CD14-positive monocyte (primary cell): ENCODE data around the gene LRWD1. TPM values are rescaled to one million over a fixed set of nuclear protein-coding genes. Genes with fewer than 3 reads are reported as not detected.
A peak's percentile ranks its signal among the peaks of the same experiment; 100 is the strongest.

Source experiments
- DNase-seq, 3 donors: peaks; one replicate each; pipeline ENCODE4 v3.0.0-alpha.2; 2011 to 2022
- H2AFZ ChIP-seq: 2 replicates; pipeline ENCODE4 v1.6.0; 2012; ENCODE audit warnings: mild to moderate bottlenecking, low read depth, low read length, inconsistent platforms; ENCODE audit not compliant: insufficient read depth, poor library complexity, severe bottlenecking
- H3K27ac ChIP-seq, 2 donors: 1 replicate in 1 of 2; 2 replicates in 1 of 2; pipeline ENCODE4 v1.5.1; 2012 to 2013; ENCODE audit warnings: low read length in 2 of 2, control low read depth in 1 of 2, inconsistent platforms in 1 of 2, low read depth in 1 of 2, mild to moderate bottlenecking in 1 of 2
- H3K27me3 ChIP-seq, 2 donors: one replicate each; pipeline versions ENCODE4 v1.6.0 to v1.6.1; 2011 to 2013; ENCODE audit warnings: low read length in 2 of 2; ENCODE audit not compliant: control insufficient read depth in 2 of 2, insufficient read depth in 2 of 2
- H3K36me3 ChIP-seq, 2 donors: replicated peaks in 1 of 2; 1 replicate in 1 of 2; 2 replicates in 1 of 2; pipeline versions ENCODE4 v1.5.1 to v1.6.1; 2012 to 2013; ENCODE audit warnings: low read length in 2 of 2, control low read depth in 1 of 2, inconsistent platforms in 1 of 2, mild to moderate bottlenecking in 1 of 2; ENCODE audit not compliant: insufficient read depth in 2 of 2, control insufficient read depth in 1 of 2
- H3K4me1 ChIP-seq, 2 donors: 1 replicate in 1 of 2; 2 replicates in 1 of 2; pipeline versions ENCODE4 v1.5.1 to v1.6.1; 2012 to 2013; ENCODE audit warnings: low read length in 2 of 2, control low read depth in 1 of 2, inconsistent platforms in 1 of 2, mild to moderate bottlenecking in 1 of 2, moderate library complexity in 1 of 2; ENCODE audit not compliant: insufficient read depth in 2 of 2, control insufficient read depth in 1 of 2
- H3K4me2 ChIP-seq: replicated peaks from 2 replicates; pipeline ENCODE3; 2012; ENCODE audit warnings: low read length, moderate library complexity, mild to moderate bottlenecking; ENCODE audit not compliant: poor library complexity, severe bottlenecking; ENCODE audit errors: extremely low read depth
- H3K4me3 ChIP-seq, 3 experiments: fragments of 200-600 bp in 1 of 3; sonication (generic) in 1 of 3; replicated peaks in 1 of 3; 1 replicate in 2 of 3; 2 replicates in 1 of 3; pipeline ENCODE4 v1.5.1; 2011 to 2013; ENCODE audit warnings: low read length in 3 of 3, mild to moderate bottlenecking in 3 of 3, control low read depth in 2 of 3, low read depth in 2 of 3, inconsistent platforms in 1 of 3, moderate library complexity in 1 of 3
- H3K79me2 ChIP-seq: 2 replicates; pipeline ENCODE4 v1.6.0; 2012; ENCODE audit warnings: mild to moderate bottlenecking, control low read depth, inconsistent platforms, low read length, moderate library complexity; ENCODE audit not compliant: insufficient read depth
- H3K9ac ChIP-seq: 2 replicates; pipeline ENCODE4 v1.6.0; 2017; ENCODE audit warnings: low read length, mild to moderate bottlenecking; ENCODE audit not compliant: insufficient read depth, poor library complexity, severe bottlenecking
- H3K9me3 ChIP-seq, 2 donors: replicated peaks in 1 of 2; 1 replicate in 1 of 2; 2 replicates in 1 of 2; pipeline versions ENCODE4 v1.5.1 to v1.6.1; 2012 to 2013; ENCODE audit warnings: low read length in 2 of 2, control low read depth in 1 of 2; ENCODE audit not compliant: control insufficient read depth in 1 of 2, insufficient read depth in 1 of 2
- H4K20me1 ChIP-seq: 2 replicates; pipeline ENCODE4 v1.6.0; 2012; ENCODE audit warnings: mild to moderate bottlenecking, low read length, control low read depth, moderate library complexity; ENCODE audit not compliant: insufficient read depth
- H3K27ac Mint-ChIP-seq, 7 donors: one replicate each; pipeline ENCODE4 v1.8.0; 2020; ENCODE audit warnings: mild to moderate bottlenecking in 7 of 7, mixed read lengths in 7 of 7, moderate library complexity in 6 of 7, inconsistent platforms in 2 of 7
- H3K27me3 Mint-ChIP-seq, 3 donors: one replicate each; pipeline ENCODE4 v1.8.0; 2021 to 2022; ENCODE audit warnings: low read depth in 3 of 3, mild to moderate bottlenecking in 3 of 3, mixed read lengths in 3 of 3, moderate library complexity in 3 of 3, inconsistent platforms in 1 of 3
- H3K36me3 Mint-ChIP-seq, 2 donors: one replicate each; pipeline ENCODE4 v1.8.0; 2020; ENCODE audit warnings: mixed read lengths in 2 of 2, inconsistent platforms in 1 of 2, mild to moderate bottlenecking in 1 of 2
- H3K4me1 Mint-ChIP-seq: one replicate; pipeline ENCODE4 v1.8.0; 2020; ENCODE audit warnings: mild to moderate bottlenecking, mixed read lengths
- H3K4me3 Mint-ChIP-seq, 2 donors: one replicate each; pipeline ENCODE4 v1.8.0; 2020; ENCODE audit warnings: mild to moderate bottlenecking in 2 of 2, mixed read lengths in 2 of 2, moderate library complexity in 1 of 2
- H3K9me3 Mint-ChIP-seq, 7 donors: one replicate each; pipeline ENCODE4 v1.8.0; 2020 to 2022; ENCODE audit warnings: mixed read lengths in 7 of 7, mild to moderate bottlenecking in 6 of 7, moderate library complexity in 6 of 7, inconsistent platforms in 2 of 7
- CTCF ChIP-seq: fragments of 200-600 bp; IDR thresholded peaks from one replicate; pipeline ENCODE4 v1.8.0; 2022; ENCODE audit warnings: antibody characterized with exemption, mild to moderate bottlenecking
- WGBS: methylation state at CpG from one replicate; pipeline ENCODE4 v1.1.5; 2013; ENCODE audit warnings: missing lambda C conversion rate; ENCODE audit not compliant: insufficient coverage; 5-methylcytosine and 5-hydroxymethylcytosine counted together
- intact Hi-C, 2 donors: fragments of 100-400 bp; cut with micrococcal nuclease; formaldehyde crosslinking; loops; one replicate each; pipeline versions ENCODE4 v1.15.0 to v1.15.1; 2023
- polyA plus RNA-seq, 3 donors: library from polyadenylated mRNA; depleted of rRNA in 1 of 3; unstranded in 2 of 3; stranded (reverse) in 1 of 3; fragments of 300-500 nt in 2 of 3; fragments of >200 nt in 1 of 3; fragmentation: Illumina TruSeq in 2 of 3; gene quantifications; 1 replicate in 2 of 3; 2 replicates in 1 of 3; pipeline ENCODE4 v1.2.3, GENCODE V29; 2012 to 2021

LRWD1 gene
- polyA plus RNA-seq, 3 donors, result 5.4 to 10.7 (median 6.1) TPM

DNA sequence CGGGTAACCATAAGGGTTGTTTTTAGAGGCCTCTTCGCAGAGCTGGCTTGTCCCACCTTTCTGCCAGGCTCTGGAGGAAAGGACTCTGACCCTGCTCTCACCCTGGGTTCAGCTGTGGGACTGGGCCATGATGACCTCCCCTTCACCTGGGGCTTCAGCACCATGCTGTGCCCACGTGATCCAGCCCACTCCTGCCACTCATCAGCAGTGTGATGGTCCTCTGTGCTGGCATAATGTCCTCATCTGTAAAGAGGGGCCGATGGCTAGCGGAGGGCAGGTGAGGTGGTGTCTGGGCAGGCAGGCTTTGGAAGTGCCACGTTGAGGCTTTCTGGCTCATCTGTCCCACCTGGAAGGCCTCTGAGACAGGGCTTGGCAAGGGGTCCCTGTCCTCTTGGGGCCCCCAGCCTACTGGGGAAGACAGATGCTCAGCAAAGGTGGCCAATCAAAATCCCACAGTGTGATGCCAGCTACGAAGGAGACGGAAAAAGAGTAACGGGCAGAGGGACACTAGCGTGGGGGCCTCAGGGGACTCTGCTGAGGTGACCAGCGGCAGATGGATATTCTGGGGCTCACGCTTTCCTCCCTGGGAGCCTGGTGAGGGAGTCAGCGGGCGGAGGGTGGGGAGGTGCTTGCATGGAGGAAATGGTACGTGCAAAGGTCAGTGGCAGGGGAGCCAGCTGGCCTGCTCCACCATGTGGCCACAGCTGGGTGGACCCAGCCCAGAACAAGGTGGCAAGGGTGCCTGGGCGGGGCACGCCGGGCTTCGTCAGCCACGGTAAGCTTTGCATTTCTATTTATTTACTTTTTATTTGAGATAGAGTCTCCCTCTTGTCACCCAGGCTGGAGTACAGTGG is 5.4 kb downstream of the LRWD1 start:
- Histone ChIP-seq H2AFZ (no peak overlapping the region), H3K27ac (no peak overlapping the region), H4K20me1 (peaks cover 9% of the 10 kb centered on the region), H3K4me3 (no peak overlapping the region), H3K4me1 (peaks cover 7 to 8% of the 10 kb centered on the region in 2 donors), H3K36me3 (peaks cover 15 to 19% of the 10 kb centered on the region in 2 donors), H3K79me2 (no peaks in the 10 kb centered on the region), H3K4me2 (no peak overlapping the region), H3K27me3 (no peaks in the 10 kb centered on the region), H3K9ac (no peak overlapping the region), H3K9me3 (no peaks in the 10 kb centered on the region)
- H3K27ac Mint-ChIP-seq, result no peak overlapping the region
- no peak for TF ChIP-seq CTCF
- H3K4me1 Mint-ChIP-seq, result peaks cover 14% of the 10 kb centered on the region
- DNase-seq, result no peak
- no peak overlapping the region for H3K4me3 Mint-ChIP-seq
- no peaks in the 10 kb centered on the region for H3K9me3 Mint-ChIP-seq
- H3K36me3 Mint-ChIP-seq, result peaks cover 14 to 22% of the 10 kb centered on the region in 2 donors
- H3K27me3 Mint-ChIP-seq, result peaks cover 0 to 2% (median 2%) of the 10 kb centered on the region in 3 donors
- intact Hi-C loops, result loop anchor here in 1 of 2 donors (10.0 kb wide), 1 partner anchor 185 kb away; the partner anchor contains the start of gene SH2B2
- 89% methylated on average over 13 of the region's 20 CpGs for WGBS

DNA sequence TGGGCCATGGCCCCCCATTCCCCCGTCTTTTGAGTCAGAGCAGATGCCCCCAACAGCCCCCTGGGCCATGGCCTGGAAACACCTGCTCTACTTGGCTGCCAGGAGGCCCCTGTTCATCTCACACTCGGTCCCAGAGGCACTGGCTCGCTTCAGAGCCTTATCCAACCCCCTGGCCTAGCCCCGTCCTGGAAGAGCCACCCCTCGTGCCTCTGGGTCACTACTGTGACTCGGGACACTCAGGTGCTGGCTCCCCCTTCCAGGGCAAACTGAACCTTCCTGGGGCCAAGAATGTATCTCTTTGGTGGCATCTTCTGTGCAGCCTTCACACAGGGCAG is 7.0 kb downstream of the LRWD1 start:
- TF ChIP-seq CTCF, result no peak
- peaks cover 9% of the 10 kb centered on the region for H4K20me1 ChIP-seq
- no peaks in the 10 kb centered on the region for H3K4me1 ChIP-seq
- H3K9ac ChIP-seq, result no peak overlapping the region
- H3K36me3 ChIP-seq, result peaks cover 15 to 19% of the 10 kb centered on the region in 2 donors
- Mint-ChIP-seq H3K27me3 (peaks cover 0 to 2% (median 0%) of the 10 kb centered on the region in 3 donors), H3K9me3 (no peaks in the 10 kb centered on the region), H3K4me1 (peaks cover 3% of the 10 kb centered on the region), H3K36me3 (peaks cover 12 to 25% of the 10 kb centered on the region in 2 donors), H3K27ac (peak overlapping the region in 1 of 7 donors; percentile 32), H3K4me3 (no peak overlapping the region)
- H3K27me3 ChIP-seq, result no peaks in the 10 kb centered on the region
- H3K4me2 ChIP-seq, result no peak overlapping the region
- 95% methylated on average over 6 of the region's 6 CpGs for WGBS
- intact Hi-C loops, result no loop called here
- no peak for DNase-seq
- no peak overlapping the region for H3K4me3 ChIP-seq
- H3K9me3 ChIP-seq, result no peaks in the 10 kb centered on the region
- no peaks in the 10 kb centered on the region for H3K79me2 ChIP-seq
- no peak overlapping the region for H3K27ac ChIP-seq
- no peak overlapping the region for H2AFZ ChIP-seq
